Stimulated activated CD4-positive, alpha-beta T cell treated with anti-CD3 and anti-CD28 coated beads, Interleukin-4, amount 100 ng/mL, for 1 hour (primary cell): ENCODE data around the gene CCNT1.
"Not testable (repeated sequence)": the region's sequence is repeated elsewhere in the genome, so short reads cannot be mapped to it uniquely, and the experiment has no call there.

ENCODE experiments used
- DNase-seq: peaks from one replicate; pipeline ENCODE4 v3.0.0-alpha.2; 2020

The CCNT1 gene

GRCh38 chr12:48716493-48717251 is at the start of gene CCNT1:
TSS of gene CCNT1 (minus strand) at chr12:48716707. CDS start at chr12:48716675, 32 bp downstream.
- peak; percentile 98 for DNase-seq

- DNase-seq: no peak
These were observed 49.3 kb upstream of the CCNT1 start for GRCh38 chr12:48765753-48766162.

GRCh38 chr12:48764521-48764920 is 48.0 kb upstream of the CCNT1 start:
- no peak for DNase-seq

GRCh38 chr12:48758737-48759136 is 42.2 kb upstream of the CCNT1 start:
- no peak for DNase-seq

- DNase-seq: no peak
These were observed 41.7 kb upstream of the CCNT1 start for GRCh38 chr12:48758186-48758585.

GRCh38 chr12:48750769-48751356 is 34.4 kb upstream of the CCNT1 start:
- DNase-seq: no peak

DNA sequence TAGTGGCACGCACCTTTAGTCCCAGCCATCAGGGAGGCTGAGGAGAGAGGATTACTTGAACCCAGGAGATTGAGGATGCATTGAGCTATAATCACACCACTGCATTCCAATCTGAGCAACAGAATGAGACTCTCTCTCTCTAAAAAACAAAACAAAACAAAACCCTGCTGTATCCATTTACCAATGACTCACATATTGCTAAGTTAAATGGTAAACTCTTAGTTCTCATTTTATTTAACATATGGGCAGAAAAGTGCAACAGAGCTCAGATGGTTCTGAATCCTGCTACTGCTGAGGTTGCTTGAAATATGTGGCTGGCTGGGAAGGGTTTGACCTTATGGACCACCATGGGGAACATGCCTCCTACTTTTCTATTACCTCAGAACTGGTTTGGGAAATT is 33.7 kb upstream of the CCNT1 start:
- DNase-seq: no peak

DNA sequence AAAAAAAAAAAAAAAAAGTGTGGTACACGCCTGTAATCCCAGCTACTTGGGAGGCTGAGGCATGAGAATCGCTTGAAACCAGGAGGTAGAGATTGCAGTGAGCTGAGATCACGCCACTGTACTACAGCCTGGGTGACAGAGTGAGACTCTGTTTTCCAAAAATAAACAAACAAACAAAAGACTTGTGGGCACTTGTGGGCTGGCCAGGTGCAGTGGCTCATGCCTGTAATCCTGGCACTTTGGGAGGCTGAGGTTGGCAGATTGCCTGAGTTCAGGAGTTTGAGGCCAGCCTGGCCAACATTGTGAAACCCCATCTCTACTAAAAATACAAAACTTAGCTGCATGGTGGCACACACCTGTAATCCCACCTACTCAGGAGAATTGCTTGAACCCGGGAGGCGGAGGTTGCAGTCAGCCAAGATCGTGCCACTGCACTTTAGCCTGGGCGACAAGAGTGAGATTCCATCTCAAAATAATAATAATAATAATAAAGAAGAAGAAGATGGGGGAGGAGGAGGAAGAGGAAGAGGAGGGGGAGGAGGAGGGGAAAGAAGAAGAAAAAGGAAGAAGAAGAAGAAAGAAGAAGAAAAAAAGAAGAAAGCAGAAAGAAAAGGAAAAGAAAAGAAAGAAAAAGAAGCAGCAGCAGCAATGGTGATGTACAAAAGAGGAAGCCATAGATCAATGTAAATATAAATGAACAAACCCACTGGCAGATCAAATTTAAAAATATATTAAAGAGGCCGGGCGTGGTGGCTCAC is 27.9 kb upstream of the CCNT1 start:
- no peak for DNase-seq

GRCh38 chr12:48739618-48740269 is 23.2 kb upstream of the CCNT1 start:
- no peak for DNase-seq

DNA sequence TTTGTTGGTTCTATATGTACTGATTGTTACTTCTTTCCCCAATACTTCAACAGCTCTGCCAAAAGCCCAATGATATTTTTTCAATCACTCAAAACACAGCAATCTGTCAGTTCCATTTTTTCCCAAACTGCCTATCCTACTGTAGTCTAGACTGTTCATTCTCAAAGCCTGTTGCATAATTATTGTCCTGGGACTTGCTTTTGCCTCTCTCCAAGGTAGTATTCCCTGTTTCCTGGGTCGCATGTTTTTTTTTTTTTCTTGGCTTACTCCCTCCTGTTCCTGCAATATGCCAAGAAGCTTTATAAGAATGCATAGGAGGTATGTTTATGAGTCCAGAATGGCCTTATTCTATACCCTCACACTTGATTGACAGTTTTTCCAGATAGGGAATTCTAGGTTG is 19.9 kb upstream of the CCNT1 start:
- DNase-seq: no peak

DNA sequence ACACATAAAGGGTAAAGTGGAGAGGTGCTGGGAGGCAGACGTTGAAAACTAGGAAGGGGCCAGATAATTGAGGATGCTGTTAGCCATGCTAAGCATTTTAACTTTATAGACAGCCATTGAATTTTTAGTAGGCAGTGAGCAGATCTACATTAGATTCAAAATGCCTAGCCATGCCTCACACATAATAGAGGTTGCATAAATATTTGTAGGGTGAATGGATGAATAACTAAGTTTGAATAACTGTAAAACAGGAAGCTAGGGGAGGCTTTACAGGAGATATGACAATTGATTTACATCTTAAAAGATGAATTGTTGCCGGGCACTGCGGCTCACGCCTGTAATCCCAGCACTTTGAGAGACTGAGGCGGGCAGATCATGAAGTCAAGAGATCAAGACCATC is 12.3 kb upstream of the CCNT1 start:
- DNase-seq: no peak

GRCh38 chr12:48720737-48721136 is 4.2 kb upstream of the CCNT1 start:
- DNase-seq: not testable (repeated sequence)

GRCh38 chr12:48720171-48720570 is 3.7 kb upstream of the CCNT1 start:
- DNase-seq: not testable (repeated sequence)

DNA sequence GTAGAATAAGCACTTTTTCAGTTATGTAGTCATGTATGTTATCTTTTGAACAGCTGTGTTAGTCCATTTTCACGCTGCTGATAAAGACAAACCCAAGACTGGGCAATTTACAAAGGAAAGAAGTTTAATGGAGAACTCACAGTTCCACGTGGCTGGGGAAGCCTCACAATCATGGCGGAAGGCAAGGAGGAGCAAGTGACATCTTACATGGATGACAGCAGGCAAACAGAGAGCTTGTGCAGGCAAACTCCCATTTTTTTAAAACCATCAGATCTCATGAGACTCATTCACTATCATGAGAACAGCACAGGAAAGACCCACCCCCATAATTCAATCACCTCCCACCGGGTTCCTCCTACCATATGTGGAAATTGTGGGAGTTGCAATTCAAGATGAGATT is 2.5 kb upstream of the CCNT1 start:
- DNase-seq: not testable (repeated sequence)

GRCh38 chr12:48717252-48717695 is 767 bp upstream of the CCNT1 start:
- DNase-seq: no peak

DNA sequence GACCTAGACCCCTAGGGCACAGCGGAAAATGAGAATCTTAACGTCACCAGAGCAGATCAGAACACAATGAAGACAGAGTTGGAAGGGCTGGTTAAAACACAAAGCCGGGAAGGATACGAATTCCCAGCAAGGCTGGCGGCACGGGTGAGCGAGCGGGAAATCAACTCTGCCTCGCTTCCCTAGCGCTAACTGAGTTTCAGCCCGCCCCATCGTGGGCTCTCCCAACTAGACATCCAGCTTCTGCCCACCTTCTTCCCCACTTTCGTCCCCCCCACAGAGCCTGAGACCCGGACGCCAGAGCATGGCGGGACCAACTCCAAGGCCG is 377 bp downstream of the CCNT1 start:
- no peak for DNase-seq

- no peak for DNase-seq
These were observed 4.3 kb downstream of the CCNT1 start for GRCh38 chr12:48712209-48712608.

DNA sequence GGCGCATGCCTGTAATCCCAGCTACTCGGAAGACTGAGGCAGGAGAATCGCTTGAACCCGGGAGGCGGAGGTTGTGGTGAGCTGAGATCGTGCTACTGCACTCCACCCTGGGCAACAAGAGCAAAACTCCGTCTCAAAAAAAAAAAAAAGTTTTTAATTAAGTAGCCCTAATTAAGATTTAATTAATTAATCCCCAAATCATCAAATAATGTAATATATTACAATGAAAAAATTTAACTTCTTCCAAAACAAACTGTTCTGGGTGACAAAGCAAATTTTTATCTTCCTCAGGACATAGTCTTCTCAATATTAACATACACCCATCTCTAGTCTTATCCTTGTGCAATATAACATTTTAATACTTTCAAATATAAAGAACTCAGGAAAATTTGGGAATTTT is 17.7 kb downstream of the CCNT1 start:
- not testable (repeated sequence) for DNase-seq

- DNase-seq: no peak
These were observed 19.9 kb downstream of the CCNT1 start for GRCh38 chr12:48696626-48697025.

DNA sequence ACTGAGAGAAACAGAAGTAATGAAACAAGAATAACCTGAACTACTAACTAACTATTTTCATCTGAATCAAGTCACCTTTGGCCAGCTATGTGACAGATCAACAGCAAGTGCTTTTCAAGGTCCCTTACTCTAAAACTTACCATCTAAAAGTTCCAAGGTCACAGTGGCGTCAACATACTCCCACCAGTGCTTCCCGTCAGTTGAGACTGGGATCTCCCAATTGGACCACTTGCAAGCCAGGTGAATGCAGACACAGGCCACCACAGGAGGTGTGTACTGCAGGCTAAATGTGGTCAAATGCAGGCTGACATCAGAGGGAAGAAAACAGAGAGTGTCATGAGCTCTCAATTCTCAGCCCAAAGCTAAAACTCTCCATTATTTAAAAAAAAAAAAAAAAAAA is 20.6 kb downstream of the CCNT1 start:
- no peak for DNase-seq

- no peak for DNase-seq
These were observed 22.5 kb downstream of the CCNT1 start for GRCh38 chr12:48694038-48694437.

DNA sequence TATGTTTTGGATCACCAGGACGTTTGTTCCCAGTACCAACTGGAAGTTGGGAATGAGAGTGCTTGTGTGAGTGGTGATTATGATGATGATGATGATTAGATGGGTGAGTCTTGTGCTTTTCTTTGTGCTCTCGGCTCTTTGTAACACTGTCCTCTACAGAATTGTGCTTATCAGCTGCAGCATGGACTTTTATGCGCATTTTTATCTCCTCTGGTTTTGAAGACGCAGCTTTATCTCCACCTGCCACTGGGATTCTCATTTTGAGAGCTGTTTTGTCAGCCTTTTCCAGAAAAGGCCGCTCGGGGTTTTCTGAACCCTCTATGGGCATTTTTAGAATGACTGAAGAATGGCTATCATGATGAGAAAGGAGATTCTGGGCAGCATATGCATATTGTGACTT is 22.9 kb downstream of the CCNT1 start:
- no peak for DNase-seq

DNA sequence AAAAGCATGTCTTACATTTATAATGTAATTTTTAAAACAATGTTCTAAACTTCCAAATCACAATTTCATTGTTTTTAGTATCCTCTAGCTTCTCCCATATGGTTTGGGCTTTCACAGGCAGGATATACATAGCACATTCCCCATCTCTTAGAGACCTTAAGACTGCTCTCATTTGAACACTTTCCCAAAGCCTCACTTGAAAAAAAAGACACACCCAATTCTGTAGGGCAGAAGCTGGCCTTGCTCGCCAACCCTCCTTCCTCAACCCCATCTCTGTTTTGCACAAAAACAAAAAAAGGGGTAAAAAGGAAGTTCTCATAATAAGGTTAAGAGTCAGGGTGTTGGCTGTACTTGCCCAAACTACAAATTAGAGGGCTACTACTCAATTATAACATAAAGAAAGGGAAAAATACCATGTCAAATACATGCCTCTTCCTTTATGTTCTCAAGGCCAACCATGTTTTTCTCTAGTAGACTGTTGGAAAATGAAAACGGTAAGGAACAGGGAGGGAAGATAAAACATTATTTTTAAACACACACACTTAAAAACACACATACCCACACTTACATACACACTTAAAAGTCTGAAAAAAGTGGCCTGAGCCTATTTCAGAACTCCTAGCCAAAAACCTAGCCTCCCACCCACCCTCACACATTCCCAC is 24.6 kb downstream of the CCNT1 start:
- no peak for DNase-seq
